Stimulated activated CD4-positive, alpha-beta T cell treated with anti-CD3 and anti-CD28 coated beads, Interleukin-12 subunit alpha, Interleukin-12 subunit beta, amount 100 ng/mL, for 24 hours (primary cell): ENCODE results near the gene LYRM4.
"Not testable (repeated sequence)": the region's sequence is repeated elsewhere in the genome, so short reads cannot be mapped to it uniquely, and the experiment has no call there.

ENCODE experiments used
- DNase-seq, 2 experiments: peaks; one replicate each; pipeline ENCODE4 v3.0.0-alpha.2; 2020; ENCODE audit warnings: low read depth in 2 of 2

Gene LYRM4

GRCh38 chr6:5081182-5081581 lies 179.6 kb downstream of the LYRM4 start:
- DNase-seq, result no peak

GRCh38 chr6:5080574-5080973 lies 180.2 kb downstream of the LYRM4 start:
- DNase-seq, result no peak

DNA sequence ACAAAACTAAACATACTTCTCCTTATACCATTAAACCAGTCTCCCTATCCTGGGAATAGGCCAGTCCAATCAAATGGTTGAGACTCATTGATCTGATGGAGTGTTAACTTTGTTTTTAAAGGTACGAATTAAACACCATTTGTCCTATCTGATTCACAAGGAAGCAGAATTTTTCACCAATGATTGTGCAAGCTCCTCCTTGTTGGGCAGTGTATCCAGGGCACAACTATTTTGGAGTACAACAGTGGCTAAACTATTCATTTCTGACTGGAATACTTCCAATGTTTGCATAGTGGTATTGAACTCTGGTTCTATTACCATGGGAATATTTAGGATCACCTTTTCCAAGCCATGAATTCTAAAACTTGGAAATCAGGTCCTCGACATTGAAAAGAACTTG lies 181.1 kb downstream of the LYRM4 start:
- DNase-seq, result no peak

DNA sequence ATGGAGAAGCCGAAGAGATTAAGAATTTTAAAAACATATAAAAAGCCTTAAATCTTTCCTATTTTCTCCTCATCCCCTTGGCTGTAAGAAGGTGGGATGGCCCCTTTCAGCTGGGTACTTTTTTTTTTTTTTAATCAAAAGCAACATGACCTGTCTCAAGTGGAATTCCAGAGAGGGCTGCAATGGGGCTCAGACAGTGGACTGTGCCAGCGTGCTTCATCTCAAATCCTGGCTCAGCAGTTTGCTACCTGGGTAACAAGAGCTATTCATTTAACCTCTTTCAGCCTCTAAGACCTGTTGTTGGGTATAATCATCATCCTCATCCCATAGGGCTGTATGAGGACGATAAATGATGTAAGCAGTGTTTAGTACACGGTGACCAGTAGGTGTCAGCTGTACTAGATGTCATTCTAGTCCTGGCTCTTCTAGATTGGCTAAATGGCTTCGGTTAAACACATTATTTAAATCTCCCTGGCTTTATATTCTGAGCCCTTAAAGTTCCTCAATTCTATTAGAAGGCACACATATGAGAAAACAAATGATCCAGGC lies 182.6 kb downstream of the LYRM4 start:
- no peak for DNase-seq

DNA sequence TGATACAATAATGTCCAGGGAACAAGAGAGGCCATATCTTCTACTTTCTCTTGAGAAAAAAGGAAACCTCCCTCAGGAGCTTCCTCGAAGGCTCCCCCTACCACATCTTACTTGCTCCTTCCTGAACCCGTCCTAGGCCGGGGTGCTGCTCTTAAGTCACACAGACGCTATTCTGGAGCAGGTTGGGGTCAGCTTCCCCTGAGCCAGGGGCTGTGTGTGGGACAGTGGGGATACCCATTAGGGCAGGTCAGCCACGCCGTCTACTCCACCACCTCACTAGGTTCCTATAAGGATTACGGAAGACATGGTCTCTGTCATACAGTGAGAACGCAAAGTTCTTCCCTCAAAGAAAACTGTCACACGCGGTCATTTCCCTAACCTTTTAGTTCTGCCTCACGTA lies 183.8 kb downstream of the LYRM4 start:
- no peak for DNase-seq

- DNase-seq, result no peak
Measured at GRCh38 chr6:5073992-5074391, 186.8 kb downstream of the LYRM4 start.

DNA sequence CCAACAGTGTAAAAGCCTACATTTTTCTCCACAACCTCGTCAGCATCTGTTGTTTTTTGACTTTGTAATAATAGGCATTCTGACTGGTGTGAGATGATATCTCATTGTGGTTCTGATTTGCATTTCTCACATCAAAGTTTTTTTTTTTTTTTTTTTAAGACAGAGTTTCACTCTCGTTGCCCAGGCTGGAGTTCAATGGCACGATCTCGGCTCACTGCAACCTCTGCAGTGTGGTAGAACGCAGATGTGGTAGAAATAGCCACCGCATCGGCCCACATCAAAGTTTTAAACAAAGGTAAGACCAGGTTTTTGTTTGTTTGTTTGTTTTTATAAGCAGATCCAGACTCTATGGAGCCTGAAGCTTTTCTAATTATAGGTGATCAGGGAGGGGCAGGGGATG lies 188.3 kb downstream of the LYRM4 start:
- DNase-seq, result no peak

DNA sequence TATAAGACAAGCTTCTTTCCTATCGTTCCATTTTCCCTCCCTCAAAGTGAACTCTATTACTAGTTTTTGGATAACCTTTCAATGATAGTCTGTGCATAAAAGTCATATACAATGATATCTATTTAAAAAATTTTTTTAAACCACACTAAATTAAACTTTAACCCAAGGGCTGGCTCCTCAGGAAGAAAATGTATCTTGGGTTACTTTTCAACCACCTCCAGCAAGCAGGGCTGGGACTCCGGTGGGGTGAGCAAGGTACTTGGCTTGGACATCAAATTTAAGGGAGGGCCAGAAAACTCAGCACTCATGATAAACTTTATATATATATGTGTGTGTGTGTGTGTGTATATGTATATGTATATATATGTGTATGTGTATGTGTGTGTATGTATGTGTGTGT lies 189.5 kb downstream of the LYRM4 start:
- no peak for DNase-seq

GRCh38 chr6:5068153-5068751 lies 192.5 kb downstream of the LYRM4 start:
- no peak for DNase-seq

GRCh38 chr6:5067305-5067704 lies 193.4 kb downstream of the LYRM4 start:
- no peak for DNase-seq

DNA sequence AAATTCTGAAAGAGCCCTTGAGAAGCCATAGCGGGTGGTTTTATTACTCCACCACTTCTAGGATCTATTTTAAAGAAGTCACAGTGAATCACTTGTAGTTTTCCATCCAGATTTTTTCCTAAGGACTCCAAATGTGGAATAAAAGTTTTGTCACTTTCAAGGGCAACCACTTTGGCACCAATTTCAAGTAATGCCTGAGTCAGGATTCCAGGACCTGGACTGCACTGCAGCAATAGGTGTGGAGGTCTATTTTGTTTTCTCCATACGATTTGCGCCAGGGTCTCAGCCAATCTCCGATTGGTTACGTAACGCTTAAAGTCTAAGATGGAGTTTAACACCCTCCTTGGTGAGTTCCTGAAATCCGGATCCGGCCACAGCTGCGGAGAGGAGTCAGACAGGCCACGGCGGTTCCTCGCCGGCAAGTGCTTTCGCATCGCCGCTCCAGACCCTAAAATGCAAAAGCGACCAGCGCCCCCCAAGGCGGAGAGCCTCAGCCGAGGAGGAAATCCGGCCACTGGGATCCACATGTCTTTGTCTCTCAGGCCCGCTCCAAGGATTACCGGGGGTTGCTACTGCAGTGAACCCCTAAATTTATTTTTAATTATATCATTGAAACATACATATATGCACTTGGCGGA lies 194.2 kb downstream of the LYRM4 start:
- DNase-seq, result no peak

GRCh38 chr6:5063617-5064016 lies 197.1 kb downstream of the LYRM4 start:
- no peak for DNase-seq

DNA sequence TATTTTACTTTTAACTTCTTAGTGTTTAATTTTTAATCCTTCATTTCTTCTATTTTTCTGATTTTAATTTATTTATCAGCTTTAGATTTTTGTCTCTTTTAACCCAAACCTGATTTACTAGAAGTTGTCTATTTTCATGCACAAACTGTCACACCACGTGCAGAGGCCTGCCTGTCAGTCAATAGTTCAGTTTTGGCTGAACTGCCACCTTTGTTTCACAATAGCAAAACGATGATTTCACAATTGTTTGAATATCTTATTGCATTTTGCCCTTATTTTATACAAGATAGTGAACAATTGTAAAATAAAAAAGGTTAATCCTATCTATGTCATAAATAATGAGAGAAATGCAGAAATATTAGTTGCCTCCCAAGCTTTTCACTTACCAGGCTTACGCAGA lies 199.6 kb downstream of the LYRM4 start:
- no peak for DNase-seq

- not testable (repeated sequence) for DNase-seq
Measured at GRCh38 chr6:5060439-5060838, 200.3 kb downstream of the LYRM4 start.

GRCh38 chr6:5059036-5059896 lies 201.5 kb downstream of the LYRM4 start:
- DNase-seq, result no peak
